ENCODE data around the gene FHAD1. TPM values are rescaled to one million over a fixed set of nuclear protein-coding genes. Genes with fewer than 3 reads are reported as not detected.
"Not testable (repeated sequence)": the region's sequence is repeated elsewhere in the genome, so short reads cannot be mapped to it uniquely, and the experiment has no call there.

Gene FHAD1
- total RNA-seq, 2 experiments from 2014 or later = not detected

DNA sequence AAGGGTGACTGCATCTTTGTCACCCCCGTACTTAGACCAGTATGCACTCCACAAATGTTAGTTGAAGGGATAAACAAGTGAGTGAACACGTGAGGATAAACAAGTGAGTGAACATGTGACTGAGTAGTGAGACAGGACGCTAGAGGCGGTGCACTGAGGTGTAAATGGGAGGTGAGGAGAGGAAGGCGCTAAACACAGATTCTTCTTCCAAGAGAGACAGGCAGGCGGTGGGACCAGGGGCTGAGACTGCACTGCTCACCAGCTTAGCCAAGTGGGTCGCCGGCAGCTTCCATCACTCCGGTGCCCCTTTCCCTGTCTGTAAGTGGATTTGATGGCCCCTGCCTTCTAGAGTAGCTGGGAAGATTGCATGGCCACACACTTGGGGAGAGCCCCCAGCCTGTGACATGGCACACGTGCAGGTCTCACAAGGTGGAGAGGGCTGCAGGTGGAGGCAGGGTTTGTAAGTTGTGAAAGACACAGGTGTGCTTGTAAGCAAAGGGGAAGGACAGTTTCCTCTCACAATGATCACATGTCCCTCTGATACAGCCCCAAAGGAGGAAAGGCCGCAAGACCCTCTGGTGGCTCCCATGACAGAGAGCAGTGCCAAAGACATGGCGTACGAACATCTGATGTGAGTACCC is 115.2 kb downstream of the FHAD1 start:
- no peaks in the 10 kb centered on the region for H3K36me3 Mint-ChIP-seq
- intact Hi-C loops (cut with micrococcal nuclease) = no loop called here
- ChIA-PET POLR2A (no interaction called here), CTCF (interaction anchor here (2.3 kb wide), 1 partner anchor 39 kb away, joined by 5 read pairs; no protein-coding TSS in a partner anchor)
- H3K27ac Mint-ChIP-seq = no peak overlapping the region
- DNase-seq = no peak
- no peaks in the 10 kb centered on the region for H3K4me1 Mint-ChIP-seq (ENCODE audit: low read depth)
- no peaks in the 10 kb centered on the region for H3K9me3 Mint-ChIP-seq
- no peak overlapping the region for H3K4me3 Mint-ChIP-seq
- no peaks in the 10 kb centered on the region for H3K27me3 Mint-ChIP-seq

DNA sequence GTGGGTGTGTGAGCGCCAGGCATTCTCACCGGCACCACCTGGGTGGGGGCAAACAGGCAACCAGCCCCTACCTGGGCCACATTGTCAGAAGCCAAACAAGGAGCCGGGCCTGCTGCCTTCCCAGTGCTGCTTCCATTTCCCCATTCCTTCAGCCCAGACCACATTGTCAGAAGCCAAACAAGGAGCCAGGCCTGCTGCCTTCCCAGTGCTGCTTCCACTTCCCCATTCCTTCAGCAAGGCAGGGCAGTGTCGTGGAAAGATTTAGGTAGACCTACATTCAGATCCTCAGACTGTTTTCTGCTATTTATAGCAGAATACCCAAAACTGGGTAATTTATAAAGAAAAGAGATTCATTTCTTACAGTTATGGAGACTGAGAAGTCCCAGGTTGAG is 115.7 kb downstream of the FHAD1 start:
- intact Hi-C loops (cut with micrococcal nuclease) = no loop called here
- POLR2A ChIA-PET = no interaction called here
- no peaks in the 10 kb centered on the region for H3K4me1 Mint-ChIP-seq (ENCODE audit: low read depth)
- CTCF ChIA-PET = no interaction called here
- no peaks in the 10 kb centered on the region for H3K36me3 Mint-ChIP-seq
- no peaks in the 10 kb centered on the region for H3K27me3 Mint-ChIP-seq
- no peak overlapping the region for H3K27ac Mint-ChIP-seq
- DNase-seq = no peak
- no peak overlapping the region for H3K4me3 Mint-ChIP-seq
- H3K9me3 Mint-ChIP-seq = no peaks in the 10 kb centered on the region

DNA sequence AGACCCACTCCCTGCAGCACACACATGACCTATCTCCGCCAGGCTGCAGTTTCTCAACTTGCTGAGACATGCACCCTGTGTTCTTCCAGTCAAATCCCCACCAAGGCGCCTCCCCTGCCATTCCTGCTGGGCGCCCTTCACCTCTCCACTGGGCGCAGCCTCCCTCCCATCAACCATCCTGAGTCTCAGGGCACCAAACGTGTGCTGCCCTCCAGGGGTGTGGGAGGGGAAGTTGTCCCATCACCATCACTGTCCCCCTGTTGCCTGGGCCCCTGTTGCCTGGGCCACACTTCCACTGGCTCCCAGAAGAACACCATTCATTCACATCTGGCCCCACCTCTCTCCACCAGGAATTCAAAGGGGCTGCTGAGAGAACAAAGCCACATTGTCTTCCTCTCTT is 117.7 kb downstream of the FHAD1 start:
- H3K4me1 Mint-ChIP-seq (ENCODE audit: low read depth) = no peaks in the 10 kb centered on the region
- POLR2A ChIA-PET = no interaction called here
- CTCF ChIA-PET = no interaction called here
- no peak for DNase-seq
- no peak overlapping the region for H3K27ac Mint-ChIP-seq
- no peaks in the 10 kb centered on the region for H3K36me3 Mint-ChIP-seq
- intact Hi-C loops (cut with micrococcal nuclease) = no loop called here
- H3K4me3 Mint-ChIP-seq = no peak overlapping the region
- no peaks in the 10 kb centered on the region for H3K27me3 Mint-ChIP-seq
- no peaks in the 10 kb centered on the region for H3K9me3 Mint-ChIP-seq

DNA sequence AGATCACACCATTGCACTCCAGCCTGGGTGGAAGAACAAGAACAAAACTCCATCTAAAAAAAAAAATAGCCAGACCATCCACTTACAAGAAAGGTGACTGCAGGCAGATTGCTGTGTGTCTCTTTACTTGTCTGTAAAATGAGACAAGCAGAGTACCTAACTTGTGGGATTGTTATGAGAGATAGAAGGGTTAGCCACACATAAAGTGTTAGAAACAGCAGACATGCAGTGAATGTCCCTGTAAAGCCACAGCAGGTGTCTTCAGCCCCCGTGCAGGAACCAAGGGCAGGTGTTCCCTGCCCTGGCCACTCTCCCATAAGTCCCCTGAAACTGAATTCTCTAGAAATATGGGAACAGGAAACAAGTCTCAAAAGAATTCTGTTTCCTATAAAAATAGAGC is 121.9 kb downstream of the FHAD1 start:
- H3K36me3 Mint-ChIP-seq = no peaks in the 10 kb centered on the region
- no peak overlapping the region for H3K4me3 Mint-ChIP-seq
- no peak for DNase-seq
- ChIA-PET POLR2A (no interaction called here), CTCF (interaction anchor here (1.4 kb wide), 1 partner anchor 22 kb away, joined by 3 read pairs; no protein-coding TSS in a partner anchor)
- H3K27ac Mint-ChIP-seq = no peak overlapping the region
- H3K27me3 Mint-ChIP-seq = no peaks in the 10 kb centered on the region
- no peaks in the 10 kb centered on the region for H3K9me3 Mint-ChIP-seq
- H3K4me1 Mint-ChIP-seq (ENCODE audit: low read depth) = no peaks in the 10 kb centered on the region
- intact Hi-C loops (cut with micrococcal nuclease) = no loop called here

DNA sequence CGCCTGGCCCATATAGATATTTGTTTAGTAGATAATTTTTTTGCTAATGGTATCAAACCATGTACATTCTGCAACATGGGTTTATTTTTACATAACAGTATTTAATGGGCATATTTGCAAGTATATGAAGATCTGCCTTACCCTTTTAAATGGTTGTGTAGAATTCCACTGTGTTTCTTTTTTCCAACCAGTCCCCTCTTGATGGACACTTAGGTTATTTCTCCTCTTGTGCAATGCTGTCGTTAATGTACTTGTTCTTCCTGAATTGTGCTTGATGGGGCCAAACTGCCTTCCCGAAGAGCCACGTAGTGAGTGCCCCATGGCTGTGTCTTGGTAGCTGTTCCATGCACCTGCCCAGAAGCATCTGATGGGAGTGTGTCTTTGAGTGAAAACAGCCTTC is 123.2 kb downstream of the FHAD1 start:
- intact Hi-C loops (cut with micrococcal nuclease) = no loop called here
- Mint-ChIP-seq H3K27ac (no peak overlapping the region), H3K27me3 (no peaks in the 10 kb centered on the region), H3K9me3 (no peaks in the 10 kb centered on the region), H3K36me3 (no peaks in the 10 kb centered on the region), H3K4me3 (no peak overlapping the region), H3K4me1 (ENCODE audit: low read depth) (no peaks in the 10 kb centered on the region)
- no peak for DNase-seq
- ChIA-PET CTCF (no interaction called here), POLR2A (no interaction called here)

DNA sequence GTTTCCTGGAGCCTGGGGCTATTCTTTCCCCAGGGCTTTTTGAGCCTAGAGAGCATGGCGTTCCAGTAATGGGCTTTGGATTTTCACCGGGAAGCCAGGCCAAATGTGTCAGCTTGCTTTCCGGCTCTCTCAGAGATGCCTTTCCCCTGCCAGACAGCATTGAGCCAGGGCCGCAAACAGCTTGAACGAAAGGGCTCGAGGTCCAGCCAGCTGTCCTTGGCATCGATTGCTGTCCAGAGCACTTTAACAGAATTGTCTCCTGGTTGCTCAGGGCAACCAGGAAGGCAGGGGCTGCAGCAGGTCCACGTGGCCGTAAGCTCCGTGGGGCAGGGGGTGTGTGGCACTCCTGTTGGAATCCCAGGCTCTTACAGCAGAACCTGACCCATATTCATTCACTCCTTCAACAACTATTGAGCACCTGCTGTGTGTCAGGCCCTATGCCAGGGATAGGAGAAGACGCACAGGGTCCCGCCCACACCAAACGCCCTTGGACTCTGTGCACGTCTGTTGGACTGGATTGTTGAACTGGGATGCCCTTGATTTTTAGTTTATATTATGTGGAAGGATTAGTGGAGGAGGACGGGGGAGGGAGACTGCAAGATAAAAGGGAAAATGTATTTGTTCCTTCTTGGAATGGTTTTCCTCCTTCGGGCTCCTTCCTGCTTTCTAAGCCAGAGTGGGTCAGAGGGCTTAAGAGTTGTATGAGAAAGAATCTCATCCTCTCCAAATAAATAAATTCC is 123.9 kb downstream of the FHAD1 start:
- ChIA-PET CTCF (no interaction called here), POLR2A (no interaction called here)
- Mint-ChIP-seq H3K4me3 (no peak overlapping the region), H3K27me3 (no peaks in the 10 kb centered on the region), H3K27ac (no peak overlapping the region), H3K9me3 (no peaks in the 10 kb centered on the region), H3K4me1 (ENCODE audit: low read depth) (no peaks in the 10 kb centered on the region), H3K36me3 (no peaks in the 10 kb centered on the region)
- DNase-seq = no peak
- intact Hi-C loops (cut with micrococcal nuclease) = no loop called here

DNA sequence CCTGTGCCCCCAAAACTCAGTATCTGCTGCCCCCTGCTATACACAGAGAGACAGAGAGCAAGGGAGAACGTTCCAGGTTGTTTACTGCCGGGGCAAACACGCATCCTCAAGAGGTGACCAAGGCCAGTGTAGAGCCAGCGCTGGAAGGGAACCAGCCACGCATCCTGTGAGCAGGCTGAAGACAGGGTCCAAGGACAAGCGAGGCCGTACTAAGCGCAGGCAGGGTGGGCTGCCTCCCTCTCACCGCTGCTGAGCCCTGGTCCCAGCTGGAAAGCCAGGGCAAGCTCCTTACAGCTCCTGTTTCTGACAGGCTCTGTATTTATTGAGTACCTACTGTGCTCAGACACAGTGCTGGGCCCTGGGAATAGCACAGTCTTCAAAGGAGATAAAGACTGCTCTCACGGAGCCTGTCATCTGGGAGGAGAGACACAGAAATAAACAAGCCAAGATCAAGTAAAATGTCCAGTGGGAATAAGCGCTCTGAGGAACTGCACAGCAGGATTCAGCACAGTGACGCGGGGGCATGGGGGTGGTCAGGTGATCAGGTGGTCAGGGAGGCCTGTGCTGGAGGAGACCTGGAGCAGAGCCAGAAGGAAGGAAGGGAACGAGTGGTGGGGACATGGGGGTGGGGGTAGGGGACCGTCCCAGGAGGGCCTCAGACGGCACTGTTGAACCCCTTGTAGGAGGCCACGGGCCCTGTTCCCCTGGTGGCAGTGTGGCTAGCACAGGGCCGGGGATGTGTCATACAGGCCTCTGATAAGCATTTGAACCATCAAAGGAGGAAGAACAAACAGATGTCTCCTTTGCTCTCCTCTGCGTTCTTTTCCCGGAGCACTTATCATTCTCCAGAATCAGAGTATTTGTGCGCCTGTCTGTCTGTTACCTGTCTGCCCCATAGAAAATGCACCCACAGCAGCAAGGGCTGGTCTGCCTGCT is 124.9 kb downstream of the FHAD1 start:
- Mint-ChIP-seq H3K4me1 (ENCODE audit: low read depth) (no peaks in the 10 kb centered on the region), H3K4me3 (no peak overlapping the region), H3K27ac (no peak overlapping the region), H3K27me3 (no peaks in the 10 kb centered on the region), H3K36me3 (no peaks in the 10 kb centered on the region), H3K9me3 (no peaks in the 10 kb centered on the region)
- CTCF ChIA-PET = no interaction called here
- POLR2A ChIA-PET = no interaction called here
- no peak for DNase-seq
- intact Hi-C loops (cut with micrococcal nuclease) = no loop called here

DNA sequence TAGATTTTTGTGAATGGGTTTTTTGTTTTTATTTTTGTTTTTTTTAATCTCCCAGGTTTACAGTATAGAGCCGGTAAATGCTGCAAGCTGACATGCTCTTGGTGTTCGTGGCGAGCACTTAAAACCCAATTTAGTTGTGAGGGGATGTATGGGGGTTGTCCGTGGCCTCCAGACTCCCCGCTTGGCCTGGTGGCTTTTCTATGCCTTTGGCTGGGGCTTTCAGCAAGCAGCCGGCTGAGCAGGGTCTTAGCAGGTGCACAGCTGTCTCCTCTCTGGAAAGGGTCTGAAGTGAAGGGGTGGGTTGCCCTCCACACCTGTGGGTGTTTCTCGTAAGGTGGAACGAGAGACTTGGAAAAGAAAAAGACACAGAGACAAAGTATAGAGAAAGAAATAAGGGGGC is 131.7 kb downstream of the FHAD1 start:
- DNase-seq = no peak
- H3K4me3 Mint-ChIP-seq = no peak overlapping the region

DNA sequence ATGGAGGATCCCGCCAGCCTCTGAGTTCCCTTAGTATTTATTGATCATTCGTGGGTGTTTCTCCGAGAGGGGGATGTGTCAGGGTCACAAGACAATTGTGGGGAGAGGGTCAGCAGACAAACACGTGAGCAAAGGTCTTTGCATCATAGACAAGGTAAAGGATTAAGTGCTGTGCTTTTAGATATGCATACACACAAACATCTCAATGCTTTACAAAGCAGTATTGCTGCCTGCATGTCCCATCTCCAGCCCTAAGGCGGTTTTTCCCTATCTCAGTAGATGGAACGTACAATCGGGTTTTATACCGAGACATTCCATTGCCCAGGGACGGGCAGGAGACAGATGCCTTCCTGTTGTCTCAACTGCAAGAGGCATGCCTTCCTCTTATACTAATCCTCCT is 132.1 kb downstream of the FHAD1 start:
- H3K4me3 Mint-ChIP-seq; H3K27ac Mint-ChIP-seq; H3K9me3 Mint-ChIP-seq; intact Hi-C loops (cut with micrococcal nuclease); DNase-seq; H3K27me3 Mint-ChIP-seq; CTCF ChIA-PET; H3K36me3 Mint-ChIP-seq; H3K4me1 Mint-ChIP-seq (ENCODE audit: low read depth); POLR2A ChIA-PET: not testable (repeated sequence)

More for the DNA sequence above, 131.7 kb downstream of the FHAD1 start:
- Mint-ChIP-seq H3K9me3 (no peaks in the 10 kb centered on the region), H3K27ac (no peak overlapping the region), H3K27me3 (peaks cover 3% of the 10 kb centered on the region), H3K36me3 (no peaks in the 10 kb centered on the region), H3K4me1 (ENCODE audit: low read depth) (no peaks in the 10 kb centered on the region)
- intact Hi-C loops (cut with micrococcal nuclease) = no loop called here
- CTCF ChIA-PET = no interaction called here
- POLR2A ChIA-PET = no interaction called here

DNA sequence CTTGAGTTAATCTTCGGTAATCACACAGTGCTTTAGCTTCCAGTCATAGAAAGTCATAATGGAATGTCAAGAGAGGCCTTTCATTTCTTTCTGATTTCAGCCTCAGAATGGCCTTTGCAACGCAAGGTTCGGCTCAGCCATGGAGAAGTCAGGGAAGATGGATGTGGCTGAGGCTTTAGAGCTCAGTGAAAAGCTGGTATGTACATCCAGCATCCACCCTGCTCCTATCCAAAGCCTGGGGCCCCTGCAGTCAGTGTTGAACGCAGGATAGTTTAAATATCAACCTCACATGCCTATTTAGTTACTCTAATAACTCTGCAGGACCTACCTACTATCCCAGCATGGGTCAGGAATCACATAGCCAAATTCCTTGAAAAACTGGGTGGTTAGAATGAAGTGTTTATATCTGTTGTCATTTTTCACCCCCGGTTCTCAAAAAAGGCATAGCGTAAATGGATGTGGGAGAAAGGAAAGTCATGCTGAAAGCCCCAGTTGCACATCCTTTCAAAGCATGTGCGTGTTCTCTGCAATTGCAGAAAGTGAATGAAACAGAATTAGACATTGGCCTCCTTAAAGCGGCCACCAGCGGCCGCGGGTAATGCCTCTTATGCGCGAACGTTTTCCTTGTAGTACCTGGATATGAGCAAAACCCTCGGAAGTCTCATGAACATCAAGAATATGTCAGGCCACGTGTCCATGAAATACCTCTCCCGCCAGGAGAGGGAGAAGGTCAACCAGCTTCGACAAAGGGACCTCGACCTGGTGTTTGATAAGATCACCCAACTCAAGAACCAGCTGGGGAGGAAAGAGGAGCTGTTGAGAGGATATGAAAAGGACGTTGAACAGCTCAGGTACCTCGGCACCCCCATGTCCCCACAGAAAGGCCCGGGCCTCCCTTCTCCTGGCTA is 133.8 kb downstream of the FHAD1 start:
- POLR2A ChIA-PET = no interaction called here
- CTCF ChIA-PET = no interaction called here
- intact Hi-C loops (cut with micrococcal nuclease) = no loop called here
- H3K4me3 Mint-ChIP-seq = no peak overlapping the region
- no peaks in the 10 kb centered on the region for H3K9me3 Mint-ChIP-seq
- no peak for DNase-seq
- H3K27me3 Mint-ChIP-seq = peaks cover 16% of the 10 kb centered on the region
- H3K4me1 Mint-ChIP-seq (ENCODE audit: low read depth) = peaks cover 11% of the 10 kb centered on the region
- no peak overlapping the region for H3K27ac Mint-ChIP-seq
- no peaks in the 10 kb centered on the region for H3K36me3 Mint-ChIP-seq

DNA sequence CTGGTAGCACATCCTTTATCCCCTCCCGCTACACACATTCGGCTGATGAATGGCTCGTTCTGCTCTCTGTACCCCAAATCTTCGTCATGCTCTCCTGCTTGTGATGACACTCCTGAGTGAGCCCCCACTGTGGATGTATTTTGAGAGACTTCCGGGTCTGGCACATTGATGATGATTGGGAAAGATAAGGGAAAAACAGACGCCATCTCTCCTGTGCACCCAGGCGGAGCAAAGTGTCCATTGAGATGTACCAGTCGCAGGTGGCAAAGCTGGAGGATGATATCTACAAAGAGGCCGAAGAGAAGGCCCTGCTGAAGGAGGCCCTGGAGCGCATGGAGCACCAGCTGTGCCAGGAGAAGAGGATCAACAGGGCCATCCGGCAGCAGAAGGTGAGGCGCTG is 134.8 kb downstream of the FHAD1 start:
- H3K27me3 Mint-ChIP-seq = peaks cover 16% of the 10 kb centered on the region
- H3K4me1 Mint-ChIP-seq (ENCODE audit: low read depth) = peaks cover 11% of the 10 kb centered on the region
- ChIA-PET CTCF (no interaction called here), POLR2A (no interaction called here)
- no peak overlapping the region for H3K4me3 Mint-ChIP-seq
- no peak for DNase-seq
- no peak overlapping the region for H3K27ac Mint-ChIP-seq
- intact Hi-C loops (cut with micrococcal nuclease) = no loop called here
- H3K36me3 Mint-ChIP-seq = no peaks in the 10 kb centered on the region
- H3K9me3 Mint-ChIP-seq = no peaks in the 10 kb centered on the region
